NCI-H345 treated with DMSO at 0.1 percent for 48 hours (cell line): Measurements from ENCODE around the gene RPS6KB2.
"Not testable (repeated sequence)": the region's sequence is repeated elsewhere in the genome, so short reads cannot be mapped to it uniquely, and the experiment has no call there.

Experiments
- DNase-seq: peaks from one replicate; lab custom pipeline; 2025; ENCODE audit not compliant: unreplicated experiment; lab: John Stamatoyannopoulos, UW

Gene RPS6KB2

DNA sequence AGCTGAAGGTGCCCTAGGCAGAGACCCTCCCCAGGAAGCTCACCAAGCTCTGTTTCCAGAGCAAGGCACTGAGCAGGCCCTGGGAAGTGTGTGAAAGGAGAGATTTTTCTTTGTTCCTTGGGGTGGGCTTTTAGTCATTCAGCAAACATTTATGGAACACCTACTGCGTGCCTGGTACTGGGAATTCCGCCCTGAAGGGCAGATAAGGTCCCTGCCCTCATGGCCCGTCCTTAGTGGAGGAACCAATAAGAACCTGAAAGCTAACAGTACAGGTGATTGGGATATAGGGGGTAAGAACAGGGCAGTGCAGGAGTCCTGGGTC lies 36.9 kb downstream of the RPS6KB2 start:
- DNase-seq, result no peak

DNA sequence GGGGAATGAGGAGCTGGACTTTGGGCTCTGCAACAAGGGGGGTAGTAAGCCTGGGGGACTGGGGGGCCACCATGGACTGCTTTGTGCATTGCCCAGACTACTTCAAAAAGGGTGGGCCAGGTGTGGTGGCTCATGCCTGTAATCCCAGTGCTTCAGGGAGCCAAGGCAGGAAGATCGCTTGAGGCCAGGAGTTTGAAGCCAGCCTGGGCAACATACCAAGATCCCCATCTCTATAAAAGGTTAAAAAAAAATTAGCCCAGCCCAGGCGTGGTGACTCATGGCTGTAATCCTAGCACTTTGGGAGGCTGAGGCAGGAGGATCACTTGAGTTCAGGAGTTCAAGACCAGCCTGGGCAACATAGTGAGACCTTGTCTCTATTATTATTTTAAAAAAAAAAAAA lies 37.2 kb downstream of the RPS6KB2 start:
- DNase-seq, result not testable (repeated sequence)

DNA sequence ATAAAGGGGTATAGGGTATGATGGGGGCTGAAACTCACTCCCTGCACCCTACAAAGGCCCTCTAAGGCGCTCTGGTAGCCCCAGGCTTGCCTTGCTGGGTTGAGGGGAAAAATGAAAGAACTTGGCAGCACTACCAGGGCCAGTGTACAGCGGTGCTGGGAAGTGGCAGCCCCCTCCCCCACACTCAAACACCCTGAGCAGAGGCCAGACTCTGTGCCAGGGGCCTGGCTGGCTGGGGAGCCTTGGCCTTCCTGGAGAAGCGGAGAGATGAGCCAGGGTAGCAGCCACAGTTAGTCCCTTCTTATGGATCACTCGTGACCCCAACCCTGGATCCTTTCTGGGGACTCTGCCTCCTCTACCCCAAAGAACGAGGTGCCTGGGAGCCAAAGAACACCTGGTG lies 38.1 kb downstream of the RPS6KB2 start:
- no peak for DNase-seq

DNA sequence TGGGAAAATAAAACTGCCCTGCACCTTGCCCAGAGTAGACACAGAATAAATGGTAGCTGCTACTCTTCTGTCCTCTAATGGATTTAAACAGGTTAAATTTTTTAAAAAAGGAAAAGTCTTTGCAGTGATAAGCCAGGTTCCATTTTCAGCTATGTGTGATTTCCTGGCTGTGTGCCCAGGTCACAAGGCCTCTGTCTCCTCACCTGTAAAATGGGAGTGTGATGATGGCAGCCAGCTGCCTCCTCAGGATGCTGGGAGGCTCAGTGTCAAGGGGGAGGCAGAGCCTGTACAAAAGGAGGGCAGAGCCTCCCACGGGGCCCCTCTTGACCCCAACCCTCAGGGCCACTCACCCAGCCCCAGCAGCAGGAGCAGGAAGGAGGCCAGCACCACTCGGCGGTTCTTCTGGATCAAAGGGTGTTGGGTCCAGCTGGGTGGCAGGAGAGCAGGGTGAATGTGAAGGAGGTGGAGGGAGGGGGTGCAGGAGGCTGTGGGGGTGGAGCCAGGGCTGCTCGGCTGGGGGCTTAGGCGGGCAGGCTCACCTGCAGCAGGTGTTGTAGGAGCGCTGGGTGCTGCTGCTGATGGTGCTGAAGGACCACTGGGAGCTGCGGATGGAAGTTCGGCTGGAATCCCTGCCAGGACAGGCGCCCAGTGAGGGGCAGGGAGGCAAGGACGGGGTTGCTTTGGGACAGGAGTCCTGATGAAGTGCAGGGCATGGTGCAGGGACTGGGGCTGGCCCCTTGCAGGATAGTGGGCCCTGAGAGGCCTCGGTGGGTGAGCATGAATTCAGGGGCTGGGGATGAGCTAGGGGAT lies 38.9 kb downstream of the RPS6KB2 start:
- DNase-seq, result no peak

DNA sequence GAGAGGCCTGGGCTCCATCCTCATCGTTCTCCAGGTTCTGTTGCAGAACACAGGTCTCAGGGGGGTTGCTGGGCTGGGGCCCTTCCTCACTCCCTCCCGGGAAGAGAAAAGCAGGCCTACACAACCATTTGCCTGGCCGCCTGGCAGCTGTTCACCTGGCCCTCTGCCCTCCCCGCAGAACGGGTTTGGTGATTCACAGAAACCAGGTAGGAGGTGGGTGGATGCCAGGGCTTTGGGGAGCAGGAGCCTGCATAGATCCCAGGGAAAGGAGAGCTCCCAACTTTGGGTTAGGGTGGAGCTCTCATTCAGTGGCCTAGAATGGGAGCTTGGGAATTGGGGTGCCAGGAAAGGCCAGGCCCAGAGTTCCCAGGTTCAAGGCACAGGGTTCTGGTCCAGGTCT lies 39.8 kb downstream of the RPS6KB2 start:
- DNase-seq, result no peak

DNA sequence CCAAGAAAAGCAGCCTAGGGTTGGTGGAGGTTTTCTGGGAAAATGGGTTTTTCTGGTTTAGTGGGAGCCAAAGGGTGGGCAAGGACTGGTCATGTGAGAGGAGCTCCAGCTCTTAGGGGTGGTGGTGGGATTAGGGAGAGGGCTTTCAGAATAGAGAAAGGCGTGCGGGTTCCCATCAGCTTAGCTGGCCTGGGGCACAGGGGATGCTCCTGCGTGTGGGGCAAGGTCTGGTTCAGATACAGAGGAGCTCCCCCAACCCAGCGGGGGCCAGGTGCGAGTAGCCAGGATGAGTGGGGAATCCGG lies 40.1 kb downstream of the RPS6KB2 start:
- no peak for DNase-seq

DNA sequence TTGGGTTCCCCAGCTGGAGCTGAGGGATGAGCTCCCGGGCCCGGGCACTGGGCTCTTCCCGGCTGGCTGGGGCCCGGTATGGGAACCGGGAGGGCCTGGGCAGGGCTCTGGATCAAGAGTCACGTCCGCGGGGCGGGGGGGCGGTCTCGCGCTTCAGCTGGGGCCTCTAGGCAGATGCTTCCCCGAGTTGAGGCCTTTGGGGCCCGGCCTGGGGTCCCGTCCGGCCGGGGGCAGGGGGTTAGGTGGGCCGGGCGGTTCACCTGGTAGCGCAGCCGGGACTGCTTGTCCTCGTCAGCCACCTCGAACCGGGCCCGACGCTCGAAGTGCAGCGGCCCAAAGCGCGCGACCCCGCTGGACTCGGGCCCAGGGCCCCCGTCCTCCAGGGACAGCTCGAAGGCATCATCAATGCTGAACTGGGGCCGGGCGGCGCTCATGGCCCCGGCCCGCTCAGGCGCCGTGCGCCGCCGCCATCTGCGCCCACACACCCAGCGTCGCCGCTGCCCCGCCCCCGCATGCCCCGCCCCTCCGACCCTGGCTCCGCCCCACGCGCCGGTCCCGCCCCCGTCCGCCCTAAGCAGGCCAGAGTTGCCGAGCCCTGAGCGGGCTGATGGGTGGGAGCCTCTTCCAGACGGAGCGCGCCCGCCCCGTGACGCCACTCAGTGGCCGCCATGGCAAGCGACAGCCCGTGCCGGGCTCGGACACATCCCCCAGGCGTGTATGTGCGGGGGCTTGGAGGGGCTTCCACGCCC lies 40.6 kb downstream of the RPS6KB2 start, which contains the start of gene TMEM134:
Gene TMEM134, minus strand, starts transcription at position 493 of the 749 bp plus-strand sequence. Its CDS starts 59 bp downstream, at position 434.
- peak; percentile 78 for DNase-seq

DNA sequence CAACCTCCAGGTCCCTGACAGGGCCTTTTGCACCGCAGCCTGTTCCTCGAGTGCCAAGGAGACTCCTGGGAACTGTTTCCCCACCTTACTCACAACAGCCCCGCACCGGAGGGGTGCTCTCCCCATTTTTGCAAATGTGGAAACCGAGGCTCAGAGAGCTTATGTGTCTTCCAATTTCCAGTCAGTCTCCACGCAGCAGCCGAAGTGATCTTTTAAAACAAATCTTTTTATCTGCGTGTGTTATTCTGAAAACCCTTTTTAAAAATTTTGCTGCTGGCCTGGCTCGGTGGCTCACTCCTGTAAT lies 41.2 kb downstream of the RPS6KB2 start:
- DNase-seq, result peak; percentile 67

DNA sequence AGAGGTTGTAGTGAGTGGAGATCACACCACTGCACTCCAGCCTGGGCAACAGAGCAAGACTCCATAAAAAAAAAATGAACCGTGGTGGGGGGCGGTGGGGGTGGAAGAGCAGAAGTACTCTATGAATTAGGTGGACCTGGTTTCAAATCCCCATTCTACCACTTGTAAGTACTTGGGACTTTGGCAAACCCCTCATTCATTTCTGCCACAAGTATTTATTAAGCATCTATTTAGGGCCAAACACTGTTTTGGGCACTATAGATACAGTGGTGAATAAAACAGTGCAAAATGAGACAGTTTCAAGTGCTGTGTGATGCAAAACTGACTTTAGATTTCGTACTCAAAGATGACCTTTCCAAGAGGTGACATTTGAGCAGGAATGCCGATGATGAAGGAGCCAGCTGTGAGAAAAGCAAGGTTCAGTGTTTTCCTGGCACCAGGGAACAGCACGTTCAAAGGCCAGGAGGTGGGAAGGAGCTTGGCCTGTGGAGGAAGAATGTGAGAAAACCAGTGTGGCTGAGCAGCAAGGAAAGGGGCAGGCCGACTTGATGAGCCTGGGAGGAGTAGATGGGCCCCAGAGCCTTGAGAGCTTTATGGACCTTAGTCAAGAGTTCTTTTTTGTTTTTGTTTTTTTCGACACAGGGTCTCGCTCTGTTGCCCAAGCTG lies 42.2 kb downstream of the RPS6KB2 start:
- no peak for DNase-seq

DNA sequence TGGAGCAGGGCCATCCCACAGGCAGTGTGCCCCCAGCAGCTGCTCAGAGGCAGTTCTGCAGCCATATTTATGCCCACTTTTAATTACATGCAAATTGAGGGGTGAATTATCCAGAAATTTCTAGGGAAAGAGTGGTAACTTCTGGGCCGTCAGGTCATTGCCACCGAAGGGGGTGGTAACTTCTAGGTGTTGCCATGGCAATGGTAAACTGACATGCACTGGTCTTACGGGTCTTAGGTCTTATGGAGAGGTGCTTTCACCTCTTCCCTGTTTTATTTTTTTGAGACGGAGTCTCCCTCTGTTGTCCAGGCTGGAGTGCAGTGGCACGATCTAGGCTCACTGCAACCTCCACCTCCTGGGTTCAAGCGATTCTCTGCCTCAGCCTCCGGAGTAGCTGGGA lies 44.6 kb downstream of the RPS6KB2 start:
- DNase-seq, result no peak

DNA sequence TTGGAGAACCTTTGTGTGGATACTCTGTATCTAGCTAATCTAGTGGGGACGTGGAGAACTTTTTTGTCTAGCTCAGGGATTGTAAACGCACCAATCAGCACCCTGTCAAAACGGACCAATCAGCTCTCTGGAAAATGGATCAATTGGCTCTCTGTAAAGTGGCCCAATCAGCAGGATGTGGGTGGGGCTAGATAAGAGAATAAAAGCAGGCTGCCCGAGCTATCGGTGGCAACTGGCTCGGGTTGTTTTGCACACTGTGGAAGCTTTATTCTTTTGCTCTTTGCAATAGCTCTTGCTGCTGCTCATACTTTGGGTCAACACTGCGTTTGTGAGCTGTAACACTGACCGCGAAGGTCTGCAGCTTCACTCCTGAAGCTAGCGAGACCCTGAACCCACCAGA lies 48.4 kb downstream of the RPS6KB2 start:
- DNase-seq, result not testable (repeated sequence)

DNA sequence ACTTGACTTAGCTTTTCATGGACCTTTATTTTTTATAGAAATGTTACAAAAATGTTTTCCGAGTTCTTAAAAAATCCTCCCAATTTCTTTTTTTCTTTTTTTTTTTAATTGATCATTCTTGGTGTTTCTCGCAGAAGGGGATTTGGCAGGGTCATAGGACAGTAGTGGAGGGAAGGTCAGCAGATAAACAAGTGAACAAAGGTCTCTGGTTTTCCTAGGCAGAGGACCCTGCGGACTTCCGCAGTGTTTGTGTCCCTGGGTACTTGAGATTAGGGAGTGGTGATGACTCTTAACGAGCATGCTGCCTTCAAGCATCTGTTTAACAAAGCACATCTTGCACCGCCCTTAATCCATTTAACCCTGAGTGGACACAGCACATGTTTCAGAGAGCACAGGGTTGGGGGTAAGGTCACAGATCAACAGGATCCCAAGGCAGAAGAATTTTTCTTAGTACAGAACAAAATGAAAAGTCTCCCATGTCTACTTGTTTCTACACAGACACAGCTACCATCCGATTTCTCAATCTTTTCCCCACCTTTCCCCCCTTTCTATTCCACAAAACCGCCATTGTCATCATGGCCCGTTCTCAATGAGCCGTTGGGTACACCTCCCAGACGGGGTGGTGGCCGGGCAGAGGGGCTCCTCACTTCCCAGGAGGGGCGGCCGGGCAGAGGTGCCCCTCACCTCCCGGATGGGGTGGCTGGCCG lies 49.2 kb downstream of the RPS6KB2 start:
- DNase-seq, result not testable (repeated sequence)

DNA sequence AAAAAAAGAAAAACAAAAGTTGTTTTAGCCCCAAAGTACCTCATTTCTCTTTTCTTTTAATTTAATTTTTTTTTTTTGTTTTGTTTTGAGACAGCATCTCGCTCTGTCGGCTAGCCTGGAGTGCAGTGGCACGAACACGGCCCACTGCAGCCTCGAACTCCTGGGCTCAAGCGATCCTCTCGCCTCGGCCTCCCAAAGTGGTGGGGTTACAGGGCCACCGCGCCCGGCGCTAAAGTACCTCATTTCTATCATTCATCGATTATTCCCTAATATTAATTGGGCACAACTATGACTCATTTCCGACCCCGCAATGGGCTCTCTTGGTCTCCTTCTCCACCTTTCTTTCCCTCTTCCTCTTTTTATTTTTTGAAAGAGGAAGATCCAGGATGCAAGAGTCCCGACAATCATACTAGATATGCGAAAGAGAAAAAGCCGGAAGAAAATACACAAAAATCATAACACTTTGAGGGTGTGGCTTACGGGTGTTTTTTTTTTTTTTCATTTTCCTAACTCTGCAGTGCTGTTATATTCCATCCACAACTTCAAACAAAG lies 54.1 kb downstream of the RPS6KB2 start:
- no peak for DNase-seq

DNA sequence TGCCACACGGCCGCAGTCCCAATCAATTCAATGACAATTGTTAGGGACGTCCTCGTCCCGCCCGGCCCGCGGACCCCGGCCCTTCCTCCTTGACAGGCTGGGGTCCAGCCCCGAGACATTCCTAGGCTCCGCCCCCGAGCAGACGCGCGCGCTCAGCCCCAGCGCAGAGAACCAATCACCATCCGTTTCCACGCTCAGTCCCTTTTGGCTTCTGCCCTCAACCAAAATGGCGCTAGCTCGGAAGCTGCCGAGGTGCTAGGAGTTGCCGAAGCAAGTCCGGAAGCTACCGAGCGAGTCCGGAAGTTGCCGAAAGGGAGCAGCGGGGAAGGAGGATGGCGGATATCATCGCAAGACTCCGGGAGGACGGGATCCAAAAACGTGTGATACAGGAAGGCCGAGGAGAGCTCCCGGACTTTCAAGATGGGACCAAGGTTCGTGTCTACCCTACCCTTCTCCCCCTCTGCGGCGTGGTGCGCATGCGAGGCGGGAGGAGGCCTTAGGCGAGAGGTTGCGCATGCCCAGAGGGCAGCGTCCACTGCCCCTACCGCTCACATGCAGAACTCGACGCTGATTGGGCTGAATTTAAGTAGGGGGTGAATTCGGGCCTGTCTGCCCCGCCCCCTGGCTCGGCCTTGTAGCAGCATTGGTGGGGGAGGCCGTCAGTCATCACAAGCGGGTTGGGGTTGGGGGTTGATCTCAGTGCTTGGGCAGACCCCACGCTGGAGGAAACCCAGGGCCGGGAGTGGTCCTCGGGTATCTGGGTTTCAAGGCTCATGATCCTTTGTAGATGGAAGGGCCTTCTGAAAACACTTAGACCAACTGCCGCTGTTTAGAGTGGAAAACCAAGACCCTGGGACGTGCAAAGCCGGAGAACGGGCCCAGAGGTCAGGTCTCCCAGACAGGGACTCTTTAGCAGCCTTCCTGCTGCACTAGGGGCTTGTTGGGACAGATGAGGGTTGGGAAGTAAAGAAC lies 54.8 kb downstream of the RPS6KB2 start, which contains the start of gene AIP:
Gene AIP, plus strand, starts transcription at position 200 of the 972 bp plus-strand sequence. Its CDS starts 133 bp downstream, at position 333.
- DNase-seq, result peak; percentile 97

DNA sequence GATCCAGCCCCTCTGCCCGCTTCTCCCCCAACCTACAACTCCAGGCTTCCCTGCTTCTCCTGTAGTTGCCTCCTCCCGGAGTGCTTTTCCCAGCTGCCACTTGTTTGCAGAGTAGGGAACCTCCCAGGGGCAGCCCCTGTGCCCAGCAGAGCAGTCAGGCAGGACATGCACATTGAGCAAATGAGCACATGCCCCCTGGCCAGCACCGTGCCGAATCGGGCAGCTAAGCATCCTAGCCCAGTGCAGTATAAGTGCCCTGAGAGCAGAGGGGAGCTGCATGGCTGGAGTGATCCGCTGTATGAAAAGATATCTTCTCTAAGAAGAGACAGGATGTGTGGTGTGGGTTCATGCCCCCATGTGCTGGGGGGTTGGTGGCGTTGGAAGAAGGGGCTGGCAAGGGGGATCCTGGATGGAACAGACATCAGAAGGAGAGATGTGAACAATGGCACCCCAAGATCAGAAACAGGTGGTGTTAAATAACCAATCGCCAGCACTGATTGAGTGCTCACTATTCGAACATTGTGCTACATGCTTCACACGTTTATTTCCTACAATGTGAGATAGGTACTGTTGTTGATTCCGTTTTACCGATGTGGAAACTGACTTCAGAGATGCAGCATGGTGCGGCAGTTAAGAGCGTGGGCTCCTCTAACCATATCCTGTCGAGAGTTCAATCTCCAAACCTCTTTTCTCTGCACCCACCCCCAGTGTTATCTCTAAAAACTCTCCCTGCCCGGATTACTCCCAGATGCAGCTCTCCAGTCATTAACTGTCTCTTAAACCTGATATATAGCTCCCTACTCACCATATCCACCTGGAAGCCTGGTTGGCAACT lies 55.8 kb downstream of the RPS6KB2 start:
- no peak for DNase-seq

DNA sequence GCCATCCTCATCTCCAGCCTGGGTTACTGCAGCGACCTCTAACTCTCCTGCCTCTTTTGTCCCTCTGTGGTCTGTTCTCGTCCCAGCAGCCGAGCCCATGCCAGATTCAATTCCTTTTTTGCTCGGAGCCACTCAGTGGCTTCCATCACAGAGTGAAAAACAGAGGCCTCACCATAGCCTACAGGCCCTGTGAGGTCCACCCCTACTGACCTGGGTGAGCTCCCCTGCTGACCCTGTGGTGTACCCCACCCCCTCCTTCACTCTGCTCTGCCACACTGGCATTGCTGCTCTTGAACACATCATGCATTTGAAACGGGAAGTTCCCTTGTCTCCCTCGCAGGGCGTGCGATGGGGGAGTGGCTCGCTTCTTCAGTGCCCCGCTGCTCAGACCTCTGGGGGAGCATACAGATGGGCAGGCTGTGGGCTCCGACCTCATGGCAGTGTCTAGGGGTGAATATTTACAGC lies 56.6 kb downstream of the RPS6KB2 start:
- no peak for DNase-seq
